SJSA1 (cell line): ENCODE data around the gene PYGO2. TPM values are rescaled to one million over a fixed set of nuclear protein-coding genes. Genes with fewer than 3 reads are reported as not detected.
"Not testable (repeated sequence)": the region's sequence is repeated elsewhere in the genome, so short reads cannot be mapped to it uniquely, and the experiment has no call there.

Source experiments
- DNase-seq, 2 experiments: peaks; one replicate each; pipeline ENCODE4 v3.0.0-alpha.2; 2015 to 2020; ENCODE audit warnings: low spot score in 2 of 2, low read depth in 1 of 2
- H3K27ac ChIP-seq: fragments of 250-450 bp; sonication (Bioruptor Pico); 2 replicates; pipeline ENCODE4 v1.5.1; 2020; ENCODE audit warnings: mild to moderate bottlenecking, moderate library complexity
- H3K27me3 ChIP-seq: fragments of 250-450 bp; sonication (Bioruptor Pico); replicated peaks from 2 replicates; pipeline ENCODE4 v1.5.1; 2020; ENCODE audit warnings: mild to moderate bottlenecking, moderate library complexity
- H3K36me3 ChIP-seq: fragments of 250-450 bp; sonication (Bioruptor Pico); 2 replicates; pipeline ENCODE4 v1.5.1; 2020; ENCODE audit warnings: mild to moderate bottlenecking
- H3K4me1 ChIP-seq: fragments of 250-450 bp; sonication (Bioruptor Pico); replicated peaks from 2 replicates; pipeline ENCODE4 v1.6.1; 2021; ENCODE audit warnings: mild to moderate bottlenecking
- H3K4me3 ChIP-seq: fragments of 250-450 bp; sonication (Bioruptor Pico); 2 replicates; pipeline ENCODE4 v1.5.1; 2020; ENCODE audit warnings: mild to moderate bottlenecking
- H3K9me3 ChIP-seq: fragments of 250-450 bp; sonication (Bioruptor Pico); replicated peaks from 2 replicates; pipeline ENCODE4 v1.5.1; 2020; ENCODE audit warnings: mild to moderate bottlenecking
- total RNA-seq: library from RNA; depleted of rRNA; stranded (reverse); fragments of >200 nt; shearing (Covaris generic); gene quantifications from 2 replicates; pipeline ENCODE4 v1.2.3, GENCODE V29; 2014

The PYGO2 gene
- total RNA-seq, 1 experiment from 2014 or later: 20.0 TPM

GRCh38 chr1:154994591-154994990 lies 33.0 kb upstream of the PYGO2 start:
- DNase-seq: no peak
- Histone ChIP-seq H3K36me3 (peaks cover 13% of the 10 kb centered on the region), H3K27me3 (no peaks in the 10 kb centered on the region), H3K27ac (no peak overlapping the region), H3K4me3 (no peak overlapping the region), H3K9me3 (no peaks in the 10 kb centered on the region), H3K4me1 (peaks cover 17% of the 10 kb centered on the region)

DNA sequence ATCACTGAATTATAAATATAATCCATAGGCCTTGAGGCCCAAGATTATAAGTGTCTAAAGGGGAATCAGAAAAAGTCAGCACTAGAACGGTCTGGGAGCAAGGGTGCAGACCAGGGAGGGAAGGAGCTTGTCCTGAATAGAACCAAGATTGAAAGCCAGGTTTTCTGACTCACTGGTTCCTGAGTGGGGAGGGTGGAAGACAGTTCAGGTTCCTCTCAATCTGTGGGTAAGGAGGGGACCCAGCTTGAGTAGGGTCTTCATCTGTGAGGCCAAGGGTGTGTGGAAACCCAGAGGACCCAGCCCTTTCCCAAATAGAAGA lies 32.6 kb upstream of the PYGO2 start:
- Histone ChIP-seq H3K27me3 (no peaks in the 10 kb centered on the region), H3K27ac (no peak overlapping the region), H3K36me3 (peaks cover 17% of the 10 kb centered on the region), H3K4me3 (no peak overlapping the region), H3K9me3 (no peaks in the 10 kb centered on the region), H3K4me1 (peaks cover 16% of the 10 kb centered on the region)
- no peak for DNase-seq

- Histone ChIP-seq H3K4me3 (no peak within 1 kb of the TSS), H3K27me3 (no peaks in the 10 kb centered on the region), H3K36me3 (peaks cover 22% of the 10 kb centered on the region), H3K27ac (no peak within 1 kb of the TSS; the same call in 1 of the 2 replicates), H3K9me3 (no peaks in the 10 kb centered on the region), H3K4me1 (peaks cover 11% of the 10 kb centered on the region)
- DNase-seq: no peak
These were observed 32.1 kb upstream of the PYGO2 start, which contains the start of gene LENEP for GRCh38 chr1:154993572-154994268. TSS of gene LENEP (plus strand) at chr1:154993586. CDS start at chr1:154993608, 22 bp downstream.

GRCh38 chr1:154992721-154993571 lies 31.4 kb upstream of the PYGO2 start:
- no peak overlapping the region for H3K4me3 ChIP-seq
- H3K4me1 ChIP-seq: peaks cover 11% of the 10 kb centered on the region
- H3K9me3 ChIP-seq: no peaks in the 10 kb centered on the region
- no peaks in the 10 kb centered on the region for H3K27me3 ChIP-seq
- peaks cover 30% of the 10 kb centered on the region for H3K36me3 ChIP-seq
- DNase-seq: peak in 1 of 2 experiments; percentile 28
- no peak overlapping the region; the same call in 1 of the 2 replicates for H3K27ac ChIP-seq

DNA sequence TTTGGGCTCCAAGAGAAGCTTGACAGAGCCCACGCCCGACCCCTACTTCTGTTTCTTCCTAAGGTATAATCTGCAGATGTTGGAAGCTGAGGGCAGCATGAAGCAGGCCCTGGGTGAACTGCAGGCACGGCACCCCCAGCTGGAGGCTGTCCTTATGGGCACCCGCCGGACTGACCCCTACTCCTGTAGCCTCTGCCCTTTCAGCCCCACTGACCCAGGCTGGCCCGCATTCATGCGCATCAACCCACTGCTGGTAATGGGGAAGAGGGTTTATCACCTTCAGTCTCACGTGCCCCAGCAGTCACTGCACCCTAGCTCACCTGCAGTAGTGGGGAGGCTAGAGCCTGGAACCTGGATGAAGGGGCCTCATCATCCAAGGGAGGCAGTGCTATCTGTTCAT lies 28.7 kb upstream of the PYGO2 start:
- Histone ChIP-seq H3K36me3 (peaks cover 45% of the 10 kb centered on the region), H3K27ac (no peak overlapping the region), H3K27me3 (no peaks in the 10 kb centered on the region), H3K4me1 (peaks cover 11% of the 10 kb centered on the region), H3K4me3 (no peak overlapping the region), H3K9me3 (no peaks in the 10 kb centered on the region)
- DNase-seq: no peak

DNA sequence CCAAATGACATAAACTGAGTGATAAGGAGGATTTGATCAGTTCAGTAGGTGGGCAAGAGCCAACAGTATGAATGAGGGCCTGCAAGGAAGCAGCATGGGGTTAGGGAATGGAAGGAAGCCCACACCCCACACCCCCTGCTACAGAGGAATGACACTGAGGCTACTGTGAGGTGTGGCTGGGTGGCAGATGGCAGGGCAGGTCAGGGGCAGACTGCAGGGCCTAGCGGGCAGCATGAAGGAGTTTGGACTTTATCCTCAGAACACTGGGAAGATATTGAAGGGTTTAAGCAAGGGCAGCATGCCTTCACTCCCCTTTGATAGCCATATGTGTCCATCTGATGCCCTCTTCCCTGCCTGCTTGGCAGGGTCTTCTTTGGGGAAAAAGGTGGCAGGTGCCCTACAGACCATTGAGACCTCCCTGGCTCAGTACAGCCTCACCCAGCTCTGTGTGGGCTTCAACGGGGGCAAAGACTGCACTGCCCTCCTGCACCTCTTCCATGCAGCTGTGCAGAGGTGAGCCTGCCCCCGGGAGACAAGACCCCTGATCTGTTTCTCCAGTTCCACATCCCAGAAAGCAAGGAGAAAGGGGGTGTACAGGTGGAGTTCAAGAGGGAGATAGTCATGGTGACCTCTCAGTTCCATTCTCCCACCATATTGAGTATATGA lies 27.7 kb upstream of the PYGO2 start:
- H3K4me1 ChIP-seq: peaks cover 11% of the 10 kb centered on the region
- DNase-seq: no peak
- H3K4me3 ChIP-seq: no peak overlapping the region
- H3K36me3 ChIP-seq: peaks cover 45% of the 10 kb centered on the region
- H3K27ac ChIP-seq: no peak overlapping the region
- H3K27me3 ChIP-seq: no peaks in the 10 kb centered on the region
- no peaks in the 10 kb centered on the region for H3K9me3 ChIP-seq

DNA sequence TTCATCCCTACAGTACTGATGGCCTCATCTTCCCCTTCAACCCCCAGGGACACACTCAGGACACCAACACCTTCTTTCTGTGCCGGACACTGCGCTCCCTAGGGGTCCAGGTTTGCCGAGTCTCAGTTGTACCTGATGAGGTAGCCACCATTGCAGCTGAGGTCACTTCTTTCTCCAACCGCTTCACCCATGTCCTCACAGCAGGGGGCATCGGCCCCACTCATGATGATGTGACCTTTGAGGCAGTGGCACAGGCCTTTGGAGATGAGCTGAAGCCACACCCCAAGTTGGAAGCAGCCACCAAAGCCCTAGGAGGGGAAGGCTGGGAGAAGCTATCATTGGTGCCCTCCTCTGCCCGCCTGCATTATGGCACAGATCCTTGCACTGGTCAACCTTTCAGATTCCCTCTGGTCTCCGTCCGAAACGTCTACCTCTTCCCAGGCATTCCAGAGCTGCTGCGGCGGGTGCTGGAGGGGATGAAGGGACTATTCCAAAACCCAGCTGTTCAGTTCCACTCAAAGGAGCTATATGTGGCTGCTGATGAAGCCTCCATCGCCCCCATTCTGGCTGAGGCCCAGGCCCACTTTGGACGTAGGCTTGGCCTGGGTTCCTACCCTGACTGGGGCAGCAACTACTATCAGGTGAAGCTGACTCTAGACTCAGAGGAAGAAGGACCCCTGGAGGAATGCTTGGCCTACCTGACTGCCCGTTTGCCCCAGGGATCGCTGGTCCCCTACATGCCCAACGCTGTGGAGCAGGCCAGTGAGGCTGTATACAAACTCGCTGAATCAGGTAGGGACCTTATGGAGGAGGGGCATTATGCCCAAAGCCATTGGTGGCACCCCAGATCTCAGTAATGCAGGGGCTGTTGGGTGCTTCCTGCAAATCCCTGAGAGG lies 26.7 kb upstream of the PYGO2 start:
- no peaks in the 10 kb centered on the region for H3K9me3 ChIP-seq
- H3K4me3 ChIP-seq: no peak overlapping the region
- H3K27me3 ChIP-seq: no peaks in the 10 kb centered on the region
- DNase-seq: no peak
- no peak overlapping the region for H3K27ac ChIP-seq
- peaks cover 13% of the 10 kb centered on the region for H3K4me1 ChIP-seq
- H3K36me3 ChIP-seq: peaks cover 45% of the 10 kb centered on the region

DNA sequence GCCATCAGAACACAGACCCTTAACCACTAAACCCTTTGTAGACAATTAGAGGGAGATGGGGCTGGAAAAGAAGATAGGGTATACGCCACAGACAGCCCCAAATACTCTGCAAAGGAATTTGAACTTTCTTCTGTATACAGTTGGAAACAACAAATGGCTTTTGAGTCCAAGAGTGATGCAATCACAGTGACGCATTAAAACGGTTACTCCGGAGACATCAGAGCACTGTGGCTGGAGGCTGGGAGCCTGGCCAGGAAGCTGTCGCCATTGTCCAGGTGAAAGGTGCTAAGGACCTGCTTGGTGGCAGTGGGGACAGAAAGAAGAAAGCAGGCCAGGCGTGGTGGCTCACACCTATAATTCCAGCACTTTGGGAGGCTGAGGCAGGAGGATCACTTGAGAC lies 25.7 kb upstream of the PYGO2 start:
- DNase-seq: no peak
- no peak overlapping the region for H3K4me3 ChIP-seq
- H3K27ac ChIP-seq: no peak overlapping the region
- no peaks in the 10 kb centered on the region for H3K9me3 ChIP-seq
- H3K4me1 ChIP-seq: peaks cover 13% of the 10 kb centered on the region
- no peaks in the 10 kb centered on the region for H3K27me3 ChIP-seq
- H3K36me3 ChIP-seq: peaks cover 48% of the 10 kb centered on the region

- peaks cover 14% of the 10 kb centered on the region for H3K4me1 ChIP-seq
- not testable (repeated sequence) for DNase-seq, H3K9me3 ChIP-seq, H3K27me3 ChIP-seq, H3K4me3 ChIP-seq, H3K27ac ChIP-seq
- peaks cover 48% of the 10 kb centered on the region for H3K36me3 ChIP-seq
These were observed 25.2 kb upstream of the PYGO2 start for GRCh38 chr1:154986736-154987135.

DNA sequence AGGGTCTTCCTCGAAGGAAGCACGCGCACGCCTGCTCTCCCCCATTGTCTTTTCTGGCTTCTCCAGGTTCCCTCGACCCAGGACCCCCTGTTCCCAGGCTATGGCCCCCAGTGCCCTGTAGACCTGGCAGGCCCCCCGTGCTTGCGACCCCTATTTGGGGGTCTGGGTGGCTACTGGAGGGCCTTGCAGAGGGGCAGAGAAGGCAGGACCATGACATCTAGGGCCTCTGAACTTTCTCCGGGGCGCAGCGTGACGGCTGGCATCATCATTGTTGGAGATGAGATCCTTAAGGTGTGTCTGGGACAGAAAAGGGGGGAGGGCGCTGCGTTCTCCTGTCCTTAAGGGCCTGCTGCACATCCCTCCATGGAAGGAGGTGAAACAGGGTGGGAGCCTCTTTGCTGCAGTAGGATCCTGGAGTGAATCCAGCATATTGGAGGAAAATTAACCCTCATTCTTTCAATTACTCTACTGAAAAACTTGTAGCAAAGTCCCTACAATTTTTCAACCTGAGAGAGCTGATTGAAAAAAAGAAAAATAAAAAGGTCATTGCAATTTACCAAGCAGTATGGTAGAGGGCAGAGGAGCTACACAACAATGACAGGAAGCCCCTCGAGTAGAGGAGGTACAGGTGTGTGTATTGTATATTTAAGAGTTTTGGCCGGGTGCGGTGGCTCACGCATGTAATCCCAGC lies 22.3 kb upstream of the PYGO2 start:
- Histone ChIP-seq H3K36me3 (peaks cover 46% of the 10 kb centered on the region), H3K4me3 (peak overlapping the region; percentile 50), H3K27ac (no peak overlapping the region), H3K4me1 (peaks cover 14% of the 10 kb centered on the region), H3K27me3 (no peaks in the 10 kb centered on the region), H3K9me3 (no peaks in the 10 kb centered on the region)
- no peak for DNase-seq

GRCh38 chr1:154982897-154983648 lies 21.5 kb upstream of the PYGO2 start, which contains the start of gene FLAD1:
TSS of gene FLAD1 (plus strand) at chr1:154983344. CDS start at chr1:154983695, 351 bp downstream.
- Histone ChIP-seq H3K36me3 (peaks cover 43% of the 10 kb centered on the region), H3K27ac (no peak within 1 kb of the TSS; the same call in 1 of the 2 replicates), H3K4me3 (peak within 1 kb of the TSS; percentile 50), H3K9me3 (no peaks in the 10 kb centered on the region), H3K4me1 (peaks cover 14% of the 10 kb centered on the region), H3K27me3 (no peaks in the 10 kb centered on the region)
- DNase-seq: peak; percentile 97 to 99

DNA sequence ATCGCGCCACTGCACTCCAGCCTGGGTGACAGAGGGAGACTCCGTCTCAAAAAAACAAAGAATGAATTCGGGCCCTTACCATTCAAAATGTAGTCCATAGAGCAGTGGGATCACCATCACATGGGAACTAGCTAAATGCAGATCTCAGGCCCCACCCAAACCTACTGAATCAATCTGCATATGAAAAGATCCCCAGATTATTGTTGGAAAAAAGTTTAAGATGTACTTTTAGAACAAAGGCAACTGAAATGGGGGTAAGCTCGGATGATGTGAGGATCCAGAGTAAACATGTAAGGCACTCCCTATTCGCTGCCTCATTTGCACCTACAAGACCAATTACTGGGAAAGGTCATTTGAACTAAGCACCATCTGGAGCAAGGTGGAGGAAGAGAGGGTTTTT lies 20.8 kb upstream of the PYGO2 start:
- Histone ChIP-seq H3K27ac (no peak overlapping the region; the same call in 1 of the 2 replicates), H3K9me3 (no peaks in the 10 kb centered on the region), H3K4me3 (peak overlapping the region; percentile 50), H3K4me1 (peaks cover 14% of the 10 kb centered on the region), H3K36me3 (peaks cover 43% of the 10 kb centered on the region), H3K27me3 (no peaks in the 10 kb centered on the region)
- DNase-seq: no peak
